HT1080 (cell line): ENCODE results near the gene PRKCE. TPM values are rescaled to one million over a fixed set of nuclear protein-coding genes. Genes with fewer than 3 reads are reported as not detected.
"Not testable (repeated sequence)": the region's sequence is repeated elsewhere in the genome, so short reads cannot be mapped to it uniquely, and the experiment has no call there.

Source experiments
- DNase-seq: peaks from one replicate; pipeline ENCODE4 v3.0.0-alpha.2; 2015; ENCODE audit warnings: low read depth
- total RNA-seq: library from RNA; depleted of rRNA; stranded (reverse); fragments of >200 nt; shearing (Covaris generic); gene quantifications from 2 replicates; pipeline ENCODE4 v1.2.3, GENCODE V29; 2014

PRKCE gene
- total RNA-seq, 1 experiment from 2014 or later: 31.7 TPM

DNA sequence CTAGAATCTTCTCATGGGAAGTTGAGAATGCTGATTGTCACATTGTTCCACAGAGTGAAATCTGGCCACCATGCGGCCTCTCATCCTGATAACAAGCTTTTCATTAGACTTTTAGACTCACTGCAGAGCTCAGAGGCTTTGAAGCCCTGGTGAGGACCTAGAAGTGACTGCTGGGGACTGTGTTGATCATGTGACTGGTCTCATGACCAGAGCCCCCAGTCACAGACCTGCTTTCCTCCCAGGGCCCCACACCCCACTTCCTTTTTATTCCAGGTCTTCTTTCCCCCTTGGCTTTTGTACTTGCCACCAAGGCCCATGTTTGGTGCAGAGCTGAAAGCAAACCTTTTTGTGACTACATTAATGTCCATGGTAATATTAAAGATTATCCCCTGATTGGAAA lies 45.2 kb downstream of the PRKCE start:
- DNase-seq: no peak

DNA sequence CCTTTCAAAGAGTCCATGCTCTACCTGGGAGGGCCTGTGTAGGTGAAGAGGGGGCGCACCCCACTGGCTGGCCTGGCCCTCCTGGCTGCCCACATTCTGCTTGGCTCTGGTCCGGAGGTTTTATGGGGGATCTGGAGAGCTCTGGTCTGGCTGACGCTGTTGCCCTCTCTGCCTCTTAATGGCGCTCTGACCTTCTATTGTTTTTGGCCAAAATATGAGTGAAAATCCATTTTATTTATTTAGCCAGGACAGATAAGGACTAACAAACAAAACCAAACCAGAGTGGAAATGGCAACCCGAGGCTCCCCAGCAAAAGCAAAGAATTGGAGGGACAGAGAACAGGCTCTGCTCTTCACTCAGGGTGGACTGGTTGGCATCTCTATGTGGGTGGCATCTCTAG lies 45.7 kb downstream of the PRKCE start:
- no peak for DNase-seq

DNA sequence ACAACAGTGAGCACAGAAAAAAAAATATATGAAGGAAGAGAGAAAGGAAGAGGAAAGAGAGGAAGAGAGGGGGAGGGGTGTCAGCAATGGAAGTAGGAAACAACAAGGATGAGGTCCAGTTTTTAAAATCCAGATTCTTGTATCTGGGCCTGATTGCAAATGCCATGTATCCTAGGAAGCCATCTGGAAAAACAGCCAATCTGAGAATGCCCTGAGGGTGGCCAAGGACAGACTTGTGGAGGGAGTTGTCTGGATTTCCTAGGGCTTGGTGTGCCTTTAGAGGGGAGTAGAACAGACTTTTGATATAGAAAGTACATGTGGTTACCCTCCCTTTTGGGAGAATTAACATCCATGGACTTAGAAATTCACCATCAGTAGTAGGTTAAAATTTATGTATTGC lies 47.1 kb downstream of the PRKCE start:
- no peak for DNase-seq

DNA sequence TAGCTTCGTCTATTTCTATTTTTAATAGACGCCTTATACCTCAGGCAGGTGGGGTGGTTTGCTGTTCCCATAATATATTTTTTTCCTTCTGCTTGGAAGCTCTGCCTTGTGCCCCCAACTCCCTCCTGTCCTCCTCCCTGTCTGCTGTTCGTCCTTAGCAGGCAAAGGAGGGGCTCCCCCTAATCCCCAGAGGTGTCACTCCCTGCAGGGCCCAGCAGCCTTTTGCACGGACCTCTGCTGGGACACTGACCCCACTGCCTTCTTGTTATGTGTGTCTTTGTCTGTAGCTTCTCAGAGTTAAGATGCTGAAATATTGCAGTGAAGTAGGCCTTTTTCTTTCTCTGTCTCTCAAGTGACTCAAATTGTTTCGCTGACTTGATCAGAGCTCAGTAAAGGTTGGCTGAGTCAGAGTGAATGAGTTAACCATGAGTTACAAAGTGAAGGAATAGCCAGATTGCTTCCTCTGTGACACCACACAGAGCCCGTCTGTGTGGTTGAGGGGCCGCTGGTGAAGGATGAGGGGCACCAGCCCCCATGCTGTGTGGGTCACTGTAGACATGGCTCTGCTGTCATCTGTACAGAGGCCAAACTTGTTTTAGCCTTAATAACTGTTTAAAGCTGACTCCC lies 47.7 kb downstream of the PRKCE start:
- peak; percentile 89 for DNase-seq

DNA sequence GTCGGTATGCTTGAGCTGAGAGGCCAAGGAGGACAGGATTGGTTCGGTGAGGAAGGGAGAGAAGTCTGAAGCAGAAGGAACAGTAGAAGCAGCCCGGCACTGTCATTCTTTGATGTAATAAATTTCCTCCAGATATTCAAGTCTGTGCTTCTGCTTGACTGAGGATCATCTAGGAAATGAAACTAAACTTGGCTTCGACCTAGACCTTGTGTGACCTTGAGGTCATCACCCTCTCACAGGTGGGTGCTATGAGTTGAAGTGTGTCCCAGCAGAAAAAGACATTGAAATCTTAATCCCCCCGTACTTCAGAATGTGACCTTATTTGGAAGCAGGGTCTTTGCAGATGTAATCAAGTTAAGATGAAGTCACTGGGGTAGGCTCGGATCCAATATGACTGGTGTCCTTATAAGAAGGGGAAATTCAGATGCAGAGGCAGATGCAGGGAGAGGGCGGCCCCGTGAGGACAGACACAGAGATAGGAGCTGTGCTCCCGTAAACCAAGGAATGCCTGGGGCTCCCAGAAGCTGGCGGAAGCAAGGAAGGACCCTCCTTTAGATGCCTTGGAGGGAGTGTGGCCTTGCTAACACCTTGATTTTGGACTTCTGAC lies 49.0 kb downstream of the PRKCE start:
- DNase-seq: no peak

DNA sequence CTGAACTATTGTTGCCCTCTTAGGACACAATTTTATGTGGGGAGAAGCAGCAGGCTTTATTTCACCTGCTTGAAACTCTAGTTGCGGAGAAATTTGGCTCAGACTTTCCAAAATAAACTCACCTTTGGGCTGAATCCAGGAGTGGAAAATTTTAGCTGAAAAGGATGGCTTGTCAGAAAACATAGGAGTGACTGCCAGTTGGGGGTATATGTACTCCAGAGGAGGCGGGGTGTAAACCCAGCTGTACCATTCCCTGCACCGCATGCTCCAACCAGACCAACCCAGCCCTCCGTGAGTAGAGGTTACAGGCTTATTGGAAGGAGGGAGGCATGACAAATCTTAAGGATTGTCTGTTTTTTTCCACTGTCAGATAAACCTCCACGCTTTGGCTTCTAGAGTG lies 53.8 kb downstream of the PRKCE start:
- no peak for DNase-seq

DNA sequence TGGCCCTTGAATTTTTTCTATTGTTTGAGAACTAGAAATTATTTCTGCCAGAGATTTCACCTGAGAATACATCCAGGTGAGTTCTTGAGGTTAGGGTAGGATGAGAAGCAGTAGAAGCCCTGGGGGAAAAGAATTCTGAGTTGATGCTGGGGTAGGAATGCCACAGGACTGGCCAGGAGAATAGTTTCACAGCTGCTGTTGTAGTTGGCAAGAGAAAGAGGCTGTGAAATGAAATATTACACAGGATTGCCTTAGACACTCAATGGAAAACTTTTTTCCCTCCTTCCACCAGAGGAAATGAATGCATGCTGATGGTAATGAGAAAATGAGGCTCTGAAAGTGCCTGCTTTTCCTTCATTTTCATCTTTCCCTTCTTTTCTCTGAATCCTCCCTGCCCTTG lies 54.6 kb downstream of the PRKCE start:
- no peak for DNase-seq

DNA sequence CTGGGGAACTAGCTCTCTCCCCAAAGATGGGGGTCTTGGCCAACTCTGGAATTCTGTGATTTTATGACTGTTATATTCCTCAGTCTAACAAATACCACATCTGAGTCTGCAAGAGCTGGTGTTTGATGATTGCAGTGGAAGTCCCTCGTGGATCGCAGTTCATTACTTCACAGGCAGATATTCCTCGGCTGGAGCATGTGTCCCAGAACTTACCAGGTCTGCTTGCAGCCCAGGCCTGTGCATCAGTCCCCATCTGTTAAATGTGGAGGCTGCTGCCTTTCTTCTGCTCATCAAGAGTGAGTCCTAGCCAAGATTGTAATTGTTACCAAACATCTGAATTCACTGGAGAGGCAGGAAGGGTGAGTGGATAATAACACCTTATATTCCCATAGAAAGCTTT lies 55.5 kb downstream of the PRKCE start:
- no peak for DNase-seq

DNA sequence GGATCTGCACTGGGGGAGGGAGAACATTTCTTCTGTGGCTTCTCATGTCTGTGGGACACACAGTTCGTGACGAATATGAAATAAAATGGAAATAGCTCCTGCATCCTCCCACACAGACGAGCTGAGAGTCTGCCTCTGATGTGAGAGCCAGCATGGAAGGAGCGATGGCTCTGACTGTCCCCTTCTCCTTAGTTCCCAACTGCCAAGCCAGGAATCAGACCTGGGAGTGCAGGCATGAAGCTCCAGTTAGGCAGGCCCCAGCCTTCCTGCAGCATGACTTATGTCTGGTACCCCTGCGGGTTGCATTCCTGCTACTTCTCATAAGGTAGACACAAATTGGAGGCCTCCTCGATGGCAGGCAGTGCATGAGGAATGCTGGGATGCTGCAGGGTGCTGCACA lies 56.2 kb downstream of the PRKCE start:
- DNase-seq: no peak

DNA sequence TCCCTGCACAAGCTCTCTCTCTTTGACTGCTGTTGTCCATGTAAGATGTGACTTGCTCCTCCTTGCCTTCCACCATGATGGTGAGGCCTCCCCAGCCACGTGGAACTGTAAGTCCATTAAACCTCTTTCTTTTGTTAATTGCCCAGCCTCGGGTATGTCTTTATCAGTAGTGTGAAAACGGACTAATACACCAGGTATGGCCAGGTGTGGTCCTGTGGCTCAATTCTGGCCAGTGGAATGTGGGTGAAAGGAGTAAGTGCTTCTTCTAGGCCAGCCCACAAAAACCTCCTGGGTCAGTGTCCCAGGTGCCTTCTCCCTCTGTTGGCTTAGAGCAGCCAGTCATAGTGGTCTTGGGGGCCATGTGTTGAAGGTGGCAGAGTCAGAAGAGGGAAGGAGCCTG lies 57.0 kb downstream of the PRKCE start:
- no peak for DNase-seq

DNA sequence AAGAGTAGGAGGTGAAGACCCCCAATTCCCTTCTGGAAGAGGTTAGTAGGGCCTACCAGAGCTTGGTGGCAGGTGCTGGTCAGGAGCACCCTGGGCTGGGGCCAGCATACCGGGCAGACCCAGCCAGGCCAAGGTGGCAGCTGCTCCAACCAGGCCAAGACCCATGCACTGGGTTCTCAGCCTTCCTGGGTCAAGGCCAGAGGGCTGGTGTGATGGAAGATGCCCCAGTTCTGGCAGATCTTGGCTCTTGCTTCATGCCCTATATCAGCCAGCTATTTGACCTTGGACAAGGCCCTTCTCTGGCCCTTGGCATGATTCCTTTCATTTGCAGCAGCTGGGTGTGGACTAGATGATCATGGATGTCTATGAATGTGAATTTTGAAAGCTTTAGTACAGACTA lies 57.7 kb downstream of the PRKCE start:
- DNase-seq: no peak

DNA sequence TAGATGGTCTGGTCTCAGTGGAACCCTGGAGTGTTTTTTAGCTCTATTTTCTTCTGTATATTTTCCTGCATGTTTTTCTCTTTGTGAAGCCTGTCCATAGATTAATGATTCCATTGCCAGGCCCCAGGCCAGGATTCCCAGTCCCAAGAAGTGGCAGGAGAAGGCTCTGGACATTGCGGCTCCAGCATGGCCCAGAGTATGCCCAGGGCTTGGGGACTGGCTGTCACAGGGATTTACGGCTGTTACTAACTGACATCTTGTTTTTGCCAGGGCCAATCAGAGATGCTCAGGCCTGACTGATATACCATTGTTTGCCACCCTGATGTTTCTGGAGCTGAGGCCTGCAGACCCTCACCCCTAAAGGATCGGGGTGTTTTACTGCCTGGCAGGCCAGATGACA lies 59.0 kb downstream of the PRKCE start:
- DNase-seq: no peak

DNA sequence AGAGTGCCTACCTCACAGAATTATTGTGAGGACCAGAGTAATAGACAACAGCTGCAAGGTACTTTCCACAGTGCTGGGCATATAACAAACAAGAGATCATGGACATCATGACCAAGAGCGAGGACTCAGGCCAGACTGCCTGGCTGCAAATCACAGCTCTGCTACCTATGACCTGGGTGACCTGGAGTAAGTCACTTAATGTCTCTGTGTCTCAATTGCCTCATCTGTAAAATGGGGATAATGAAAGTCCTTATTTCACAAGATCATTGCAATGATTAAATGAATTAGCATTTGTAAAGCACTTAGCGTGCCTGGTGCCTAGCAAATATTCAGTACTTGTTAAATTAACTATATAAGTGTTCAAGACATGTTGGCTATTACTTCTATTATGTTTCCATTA lies 59.7 kb downstream of the PRKCE start:
- DNase-seq: no peak

DNA sequence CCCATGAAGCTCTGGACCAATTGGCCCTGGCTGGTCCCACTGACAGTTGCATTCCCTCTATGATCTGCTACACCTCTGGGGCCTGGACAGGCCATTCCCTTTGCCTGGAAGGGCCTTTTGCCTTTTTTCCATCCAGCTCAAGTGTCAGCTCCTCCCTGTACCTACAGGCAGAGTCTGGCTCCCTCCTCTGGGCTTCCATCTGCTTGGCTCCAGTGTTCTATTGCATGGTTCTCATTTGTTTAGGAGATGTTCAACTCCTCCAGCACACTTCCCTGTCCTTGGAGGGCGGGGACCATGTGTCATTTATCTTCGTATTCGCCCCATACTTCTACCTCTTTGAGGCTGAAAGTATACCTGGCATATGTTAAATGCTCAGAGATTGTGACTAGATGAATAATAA lies 61.1 kb downstream of the PRKCE start:
- no peak for DNase-seq

DNA sequence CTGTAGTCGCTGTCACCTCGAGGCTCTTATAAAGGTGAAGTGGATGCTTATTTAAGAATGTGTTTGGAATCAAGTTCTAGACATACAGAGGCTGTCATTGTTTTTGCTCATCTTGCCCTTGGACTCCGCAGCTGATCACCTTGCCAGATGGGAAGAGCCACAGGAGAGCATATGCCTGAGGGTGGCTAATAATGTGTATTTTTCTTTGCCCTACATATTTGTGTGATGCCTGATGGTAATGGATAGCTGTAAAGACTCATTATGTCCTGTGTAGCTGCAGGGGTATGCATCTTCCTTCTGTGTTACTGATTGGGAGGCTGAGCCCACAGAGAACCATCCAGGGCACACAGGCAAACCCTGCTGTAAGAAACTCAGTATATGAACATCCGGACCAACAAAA lies 61.7 kb downstream of the PRKCE start:
- no peak for DNase-seq

DNA sequence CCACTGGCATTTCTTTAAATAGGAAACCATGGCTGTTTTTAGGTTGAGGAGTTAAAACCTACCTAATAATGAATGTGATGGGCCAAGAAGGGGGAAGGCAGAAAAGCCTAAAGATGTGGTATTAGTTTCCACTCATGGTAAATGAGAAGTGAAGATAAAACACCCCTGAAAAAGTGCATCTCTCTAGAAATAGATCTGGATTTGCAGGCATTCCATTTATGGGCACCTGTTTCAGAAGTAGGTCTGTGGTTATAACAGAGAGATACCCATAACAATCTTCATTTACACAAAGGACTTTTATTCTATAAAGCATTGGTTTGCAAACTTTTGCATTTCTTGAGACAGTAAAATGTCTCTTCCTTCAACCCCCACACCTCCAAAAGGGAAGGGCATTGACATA lies 62.1 kb downstream of the PRKCE start:
- DNase-seq: no peak

DNA sequence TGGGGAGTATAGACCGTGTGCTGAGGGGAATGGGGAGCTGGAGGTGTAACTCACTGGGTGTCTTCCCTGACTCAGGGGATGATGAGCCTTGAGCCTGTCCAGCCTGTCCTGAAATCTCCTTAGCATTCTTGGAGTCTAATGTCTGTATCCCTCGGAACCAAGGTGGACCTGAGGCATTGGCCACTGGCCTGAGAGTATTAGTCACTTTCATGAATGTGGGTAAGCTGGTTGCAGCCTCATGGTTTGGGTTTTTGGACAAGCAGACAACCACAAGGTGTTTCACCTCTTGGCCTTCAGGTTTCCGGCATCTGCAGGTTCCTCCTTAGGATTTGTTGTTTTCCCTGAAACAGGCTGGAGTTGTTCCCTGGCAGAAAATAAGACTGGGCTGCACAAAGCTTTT lies 63.2 kb downstream of the PRKCE start:
- no peak for DNase-seq

DNA sequence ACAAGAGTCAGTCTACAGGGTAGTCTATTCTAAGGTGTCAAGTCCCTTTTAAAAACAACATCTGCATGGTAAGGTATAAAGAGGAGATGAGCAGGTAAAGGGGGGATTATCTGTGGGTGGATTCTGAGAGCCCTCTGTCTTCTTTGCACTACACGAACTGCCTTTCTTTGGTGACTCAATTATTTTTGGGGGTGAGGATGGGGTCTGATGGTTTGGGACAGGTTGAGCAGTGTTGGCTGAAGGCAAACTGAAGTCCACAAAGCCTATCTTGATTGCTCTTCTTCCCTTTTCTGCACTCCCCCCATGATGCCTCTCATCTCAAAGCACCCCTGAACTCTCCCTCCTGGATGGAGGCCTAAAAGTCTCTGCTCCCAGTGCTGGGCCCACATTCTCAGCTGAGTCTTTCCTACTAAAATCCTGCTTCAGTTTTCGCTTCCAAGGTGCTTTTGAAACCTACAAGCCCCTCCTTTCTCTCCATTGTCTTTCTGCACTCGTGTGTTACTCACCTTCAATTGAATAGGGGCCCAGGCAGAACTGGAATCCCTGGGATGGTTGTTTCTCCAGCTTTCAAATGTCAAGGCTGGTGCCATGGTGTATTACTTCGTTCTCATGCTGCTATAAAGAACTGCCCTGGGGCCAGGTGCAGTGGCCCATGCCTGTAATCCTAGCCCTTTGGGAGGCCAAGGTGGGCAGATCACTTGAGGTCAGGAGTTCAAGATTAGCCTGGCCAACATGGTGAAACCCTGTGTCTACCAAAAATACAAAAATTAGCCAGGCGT lies 64.3 kb downstream of the PRKCE start:
- DNase-seq: no peak

DNA sequence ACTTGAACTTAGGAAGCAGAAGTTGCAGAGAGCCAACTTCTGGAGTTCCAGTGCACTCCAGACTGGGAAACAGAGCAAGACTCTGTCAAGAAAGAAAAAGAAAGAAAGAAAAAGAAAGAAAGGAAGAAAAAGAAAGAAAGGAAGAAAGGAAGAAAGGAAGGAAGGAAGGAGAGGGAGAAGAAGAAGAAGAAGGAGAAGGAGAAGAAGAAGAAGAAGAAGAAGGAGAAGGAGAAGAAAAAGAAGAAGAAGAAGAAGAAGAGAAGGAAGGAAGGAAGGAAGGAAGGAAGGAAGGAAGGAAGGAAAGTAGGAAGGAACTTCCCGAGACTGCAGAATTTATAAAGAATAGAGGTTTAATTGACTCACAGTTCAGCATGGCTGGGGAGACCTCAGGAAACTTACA lies 65.0 kb downstream of the PRKCE start:
- not testable (repeated sequence) for DNase-seq

DNA sequence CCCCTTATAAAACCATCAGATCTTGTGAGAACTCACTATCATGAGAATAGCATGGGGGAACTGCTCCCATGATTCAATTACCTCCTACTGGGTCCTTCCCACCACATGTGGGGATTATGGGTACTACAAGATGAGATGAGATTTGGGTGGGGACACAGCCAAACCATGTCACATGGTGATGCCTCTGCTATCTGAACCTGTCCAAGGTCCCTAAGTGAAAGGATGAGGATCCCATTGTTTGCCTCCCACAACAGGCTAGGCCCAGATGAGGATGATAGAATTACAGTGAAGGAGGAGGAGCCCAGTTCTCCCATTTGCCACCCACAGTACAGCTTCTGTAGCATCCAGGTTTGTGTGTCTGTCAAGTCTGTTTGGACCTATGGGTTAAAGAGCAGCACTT lies 65.4 kb downstream of the PRKCE start:
- DNase-seq: no peak

DNA sequence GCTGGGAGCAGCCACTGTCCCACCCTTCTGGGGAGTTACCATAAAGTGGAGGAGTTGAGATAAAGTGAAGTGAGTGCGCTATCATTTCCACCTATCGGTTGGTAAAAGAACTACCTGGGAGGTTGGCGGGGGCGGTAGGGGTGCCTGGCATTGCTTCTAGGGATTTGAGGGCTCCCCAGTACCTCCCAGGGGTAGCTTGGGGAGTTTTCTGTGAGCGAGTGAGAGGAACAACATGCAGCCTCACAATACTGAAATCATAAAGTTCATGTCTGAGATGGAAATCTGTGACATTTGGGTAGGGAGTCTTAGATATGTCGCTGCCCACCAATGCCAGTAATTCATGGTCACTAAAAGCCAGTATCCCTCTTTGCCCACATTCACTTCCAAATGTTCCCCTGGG lies 68.7 kb downstream of the PRKCE start:
- DNase-seq: no peak

DNA sequence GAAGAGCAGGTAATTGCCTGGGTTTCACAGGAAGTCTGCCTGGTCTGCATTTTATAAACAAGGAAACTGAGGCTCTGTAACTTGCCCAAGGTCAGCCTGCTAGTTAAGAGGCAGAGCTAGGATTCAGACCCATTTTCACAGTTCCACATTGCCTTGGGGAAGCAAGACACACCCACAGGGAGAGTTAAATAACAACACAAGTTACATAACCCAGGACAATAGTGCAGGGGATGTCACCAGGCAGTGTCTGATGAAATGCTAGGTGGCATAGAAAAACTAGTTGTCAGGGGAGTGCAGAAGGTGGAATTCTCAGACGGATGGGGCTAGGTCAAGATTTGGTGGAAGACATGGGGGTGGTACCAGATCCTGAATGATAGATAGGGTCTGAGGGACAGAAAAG lies 69.7 kb downstream of the PRKCE start:
- DNase-seq: no peak

DNA sequence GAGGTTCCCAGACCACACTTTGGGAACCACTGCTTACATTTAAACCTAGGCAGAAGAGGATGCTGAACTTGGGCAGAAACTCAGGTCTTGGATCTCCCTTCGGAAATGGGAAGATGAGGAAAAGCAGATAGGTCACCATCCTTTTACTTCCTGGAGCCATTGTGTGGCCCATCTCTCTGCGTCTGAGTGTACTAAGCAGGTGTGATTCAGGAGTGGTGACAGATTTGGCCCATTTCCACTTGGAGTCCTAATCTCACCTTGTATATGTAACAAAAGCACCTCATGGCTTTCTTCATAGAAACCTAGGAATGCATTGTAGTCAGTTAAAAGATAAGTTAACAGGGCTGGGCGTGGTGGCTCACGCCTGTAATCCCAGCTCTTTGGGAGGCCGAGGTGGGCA lies 71.0 kb downstream of the PRKCE start:
- no peak for DNase-seq
